ENCODE measurements around the gene ARIH2.

Gene ARIH2

DNA sequence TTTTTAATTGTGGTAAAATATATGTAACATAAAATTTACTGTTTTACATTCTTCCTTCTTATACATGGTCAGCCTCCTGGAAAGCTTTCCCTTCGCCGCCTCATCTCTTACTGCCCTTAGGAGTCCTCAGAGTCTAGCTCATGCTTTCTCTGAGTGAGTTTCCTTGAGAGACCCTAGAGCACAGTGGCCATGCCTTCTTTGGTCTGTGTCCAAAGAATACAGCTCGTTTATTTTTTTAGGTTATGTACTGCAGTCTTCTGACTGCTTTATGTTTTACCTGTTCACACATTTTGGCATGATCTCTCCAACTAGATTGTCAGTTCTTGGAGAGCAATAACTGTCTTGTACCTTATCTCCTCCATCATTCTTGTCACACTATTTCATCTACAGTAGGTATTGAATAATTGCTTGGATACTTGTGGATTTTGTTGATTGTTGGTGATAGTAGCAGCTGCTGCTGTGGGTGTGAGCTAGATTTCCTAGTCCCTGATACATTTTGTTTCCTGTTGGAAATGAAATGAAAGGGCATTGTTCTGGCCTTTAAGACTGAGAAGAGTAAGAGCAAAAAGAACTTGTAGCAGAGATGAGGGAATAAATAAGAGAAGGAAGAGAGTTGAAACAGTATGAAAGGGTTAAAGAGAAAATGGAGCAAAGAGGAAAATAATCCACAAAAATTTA is 10.9 kb downstream of the ARIH2 start:
- no peak for DNase-seq

DNA sequence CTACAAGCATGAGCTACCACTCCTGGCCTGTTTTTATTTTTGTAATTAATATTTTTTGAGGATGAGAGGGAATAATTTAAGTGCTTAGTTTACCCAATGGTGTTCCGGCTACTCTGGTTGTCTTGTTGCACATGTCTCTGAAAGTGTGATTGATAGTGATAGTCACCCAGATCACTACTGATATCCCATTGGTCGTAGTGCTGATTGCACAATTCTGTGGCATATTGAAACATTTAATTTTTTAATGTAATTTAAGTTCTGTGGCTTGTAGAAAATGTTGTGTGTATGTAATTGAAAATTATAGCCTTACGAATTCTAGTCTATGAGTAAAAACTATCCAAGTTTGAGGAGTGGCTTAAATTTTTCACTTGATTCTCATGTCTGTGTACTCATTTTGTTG is 11.9 kb downstream of the ARIH2 start:
- DNase-seq = no peak

DNA sequence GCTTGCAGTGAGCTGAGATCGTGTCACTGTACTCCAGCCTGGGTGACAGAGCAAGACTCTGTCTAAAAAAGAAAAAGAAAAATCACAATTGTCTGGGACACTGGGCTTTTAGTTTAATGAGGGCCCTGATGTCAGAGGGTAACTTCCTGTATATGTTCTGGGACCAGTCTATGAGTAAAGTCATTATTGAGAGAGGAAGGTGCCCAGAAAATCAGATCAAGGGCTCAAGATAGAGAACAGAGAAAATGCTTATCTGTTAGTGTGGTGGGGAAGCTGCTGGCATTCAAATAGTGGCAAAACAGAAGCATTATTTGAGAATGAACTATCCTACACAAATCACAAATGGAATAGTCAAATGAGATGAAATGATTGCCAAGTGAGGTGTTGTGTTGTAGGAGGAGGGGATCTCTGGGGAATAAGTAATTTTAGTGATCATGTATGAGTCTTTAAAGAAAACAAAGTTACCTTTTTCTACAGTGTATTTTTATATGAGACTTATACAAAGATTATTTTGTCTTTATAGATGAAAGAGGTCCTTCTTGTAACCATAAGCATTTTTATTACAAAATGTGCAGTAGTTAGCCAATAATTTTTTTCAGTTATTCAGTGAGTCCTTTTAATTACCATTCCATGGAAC is 13.4 kb downstream of the ARIH2 start:
- DNase-seq = no peak

DNA sequence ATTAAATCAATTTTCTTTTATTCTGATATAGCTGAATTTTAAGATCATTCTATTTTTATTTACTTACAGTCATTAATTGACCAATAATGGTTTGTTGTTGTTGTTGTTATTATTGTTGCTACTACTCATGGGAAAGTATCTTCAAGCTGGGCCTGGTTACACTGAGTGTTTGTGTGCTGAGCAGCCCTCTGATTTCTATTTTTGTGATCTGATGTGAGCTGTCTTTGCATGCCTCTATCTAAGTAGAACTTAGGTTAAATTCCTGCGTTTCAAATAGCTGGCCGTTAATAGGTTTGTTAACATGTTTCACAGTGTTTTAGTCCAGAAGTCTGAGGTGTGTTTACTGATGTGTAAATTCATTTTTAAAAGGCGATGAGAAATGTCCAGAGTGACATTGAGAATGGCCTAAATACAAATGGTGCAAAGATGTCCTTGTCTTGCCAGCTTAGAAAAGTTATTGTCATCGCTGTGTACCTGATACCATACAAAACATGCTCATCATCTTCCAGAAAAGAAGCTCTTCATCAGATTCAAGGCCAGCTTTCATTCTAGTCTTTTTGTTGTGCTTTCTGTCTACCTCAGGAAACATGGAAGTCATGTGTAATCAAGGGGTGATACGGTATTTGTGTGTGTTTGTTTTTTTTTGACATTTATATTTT is 15.8 kb downstream of the ARIH2 start:
- no peak for DNase-seq

DNA sequence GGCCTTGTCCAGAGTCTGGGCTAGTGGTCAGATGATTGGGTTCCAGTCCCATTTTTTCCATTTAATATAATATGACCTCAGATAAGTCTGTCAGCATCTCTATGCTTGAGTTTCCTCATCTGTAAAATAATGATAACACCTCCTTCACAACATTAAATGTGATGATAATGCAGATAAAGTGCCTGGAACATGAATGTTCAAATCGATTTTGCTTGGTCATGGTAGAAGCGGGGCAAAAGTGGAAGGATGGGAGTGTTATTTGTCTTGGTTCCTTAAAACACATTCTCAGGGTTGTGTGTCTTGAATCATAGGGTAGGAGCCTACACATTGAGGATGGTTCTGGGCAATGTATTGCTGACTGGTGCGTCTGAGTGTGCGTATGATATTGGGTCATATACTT is 16.9 kb downstream of the ARIH2 start:
- DNase-seq = no peak

DNA sequence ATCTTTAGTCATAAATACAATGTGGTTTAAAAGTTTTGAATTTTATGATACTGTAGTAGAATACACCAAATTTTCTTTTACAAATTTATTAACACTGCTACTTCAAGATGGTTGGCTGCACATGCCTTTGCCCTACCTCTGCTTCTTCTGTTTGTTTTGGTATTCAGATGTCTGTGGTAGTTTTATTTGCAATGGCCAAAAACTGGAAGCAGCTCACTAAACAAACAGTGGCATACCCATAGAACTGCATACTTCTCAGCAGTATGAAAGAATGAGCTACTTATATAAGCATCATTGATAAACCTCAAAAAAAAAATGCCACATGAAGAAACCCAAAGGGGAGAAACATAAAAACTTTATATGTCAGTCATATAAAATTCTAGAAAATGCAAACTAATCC is 19.5 kb downstream of the ARIH2 start:
- no peak for DNase-seq

DNA sequence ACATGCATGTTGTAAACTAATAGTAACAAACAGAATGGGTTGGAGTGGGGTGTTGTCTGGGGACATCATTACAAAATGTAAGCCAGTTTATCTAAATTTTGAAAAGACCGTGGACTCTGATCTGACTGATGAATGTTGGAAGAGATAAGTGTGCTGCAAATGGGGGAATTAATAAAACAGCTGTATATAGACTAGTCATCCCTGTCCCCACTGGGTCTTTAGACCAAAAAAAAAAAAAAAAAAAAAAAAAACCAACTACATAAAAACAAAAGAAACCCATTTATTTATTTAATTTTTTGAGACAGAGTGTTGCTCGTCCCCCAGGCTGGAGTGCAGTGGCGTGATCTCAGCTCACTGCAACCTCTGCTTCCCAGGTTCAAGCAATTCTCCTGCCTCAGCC is 20.0 kb downstream of the ARIH2 start:
- no peak for DNase-seq

DNA sequence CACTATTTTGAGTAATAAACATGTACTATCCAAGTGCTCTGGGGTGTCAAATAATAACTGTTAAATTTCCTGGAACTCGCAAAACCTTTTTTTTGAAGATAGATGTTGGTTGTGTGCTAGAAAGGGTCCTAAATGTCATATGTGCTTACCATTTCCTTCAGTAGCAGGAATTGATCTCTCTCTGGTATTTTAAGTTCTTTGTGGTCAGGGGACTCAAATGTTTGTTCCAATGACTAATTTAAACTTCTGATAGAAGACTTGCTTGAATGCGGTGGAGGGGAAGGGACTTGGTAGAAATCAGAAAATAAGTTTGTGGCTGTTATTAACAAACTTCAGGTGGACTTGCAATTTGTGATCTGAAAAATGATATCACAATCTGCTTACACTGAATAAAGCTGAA is 26.8 kb downstream of the ARIH2 start:
- no peak for DNase-seq

DNA sequence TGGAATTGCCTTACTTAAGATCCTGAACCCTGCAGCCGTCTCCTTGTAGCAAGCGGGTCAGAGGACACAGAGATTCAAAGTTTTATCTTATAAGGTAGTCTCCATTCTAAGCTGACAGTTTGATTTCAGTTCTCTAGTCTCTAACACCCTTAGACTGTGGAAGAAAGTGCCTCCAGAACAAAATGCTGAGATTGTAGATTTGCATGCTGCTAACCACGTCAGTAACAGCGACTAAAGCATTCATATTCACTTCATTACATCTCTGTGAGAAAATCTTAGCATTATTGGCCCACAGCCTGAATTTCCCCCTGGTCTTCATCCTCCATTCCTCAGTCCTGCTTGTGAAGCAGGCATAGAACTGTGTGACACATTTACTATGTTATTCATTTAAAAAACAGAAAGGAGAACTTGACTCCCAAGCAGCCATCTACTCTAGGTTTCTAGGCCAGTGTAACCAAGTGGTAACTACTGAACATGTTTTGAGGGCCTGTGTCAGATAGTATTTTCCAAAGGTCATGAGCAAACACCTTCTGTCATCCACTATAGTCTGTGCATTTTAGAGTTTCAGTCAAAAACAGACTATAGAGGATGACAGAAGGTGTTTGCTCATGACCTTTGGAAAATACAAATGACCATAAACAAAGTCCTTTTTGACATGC is 27.4 kb downstream of the ARIH2 start:
- no peak for DNase-seq

DNA sequence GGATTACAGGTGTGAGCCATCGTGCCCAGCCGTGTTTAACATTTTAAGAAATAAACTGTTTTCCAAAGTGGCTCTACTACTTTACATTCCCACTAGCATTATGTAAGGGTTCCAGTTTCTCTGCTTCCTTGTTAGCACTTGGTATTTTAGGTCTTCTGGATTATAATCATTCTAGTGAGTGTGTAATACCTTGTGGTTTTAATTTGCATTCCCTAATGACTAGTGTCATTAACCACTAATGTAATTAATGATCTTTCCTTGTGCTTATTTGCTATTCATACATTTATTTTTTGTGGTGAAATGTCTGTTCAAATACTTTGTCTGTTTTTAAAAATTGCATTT is 30.7 kb downstream of the ARIH2 start:
- DNase-seq = no peak

DNA sequence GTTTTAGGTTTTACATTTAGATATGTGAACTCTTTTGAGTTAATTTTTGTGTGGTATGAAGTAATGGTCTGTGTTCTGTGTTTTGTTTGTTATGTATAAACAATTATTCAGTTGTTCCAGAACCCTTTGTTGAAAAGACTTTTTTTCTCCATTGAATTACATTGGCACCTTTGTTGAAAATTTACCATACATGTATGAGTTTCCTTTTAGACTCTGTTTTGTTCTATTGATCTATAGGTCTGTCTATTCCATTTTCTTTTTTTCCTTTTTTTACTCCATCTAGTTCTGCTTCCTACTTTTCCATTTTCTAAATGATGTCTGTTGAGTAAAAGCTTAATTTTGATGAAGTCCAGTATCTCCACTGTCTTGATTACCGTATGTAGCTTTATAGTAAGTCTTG is 31.4 kb downstream of the ARIH2 start:
- DNase-seq = no peak

DNA sequence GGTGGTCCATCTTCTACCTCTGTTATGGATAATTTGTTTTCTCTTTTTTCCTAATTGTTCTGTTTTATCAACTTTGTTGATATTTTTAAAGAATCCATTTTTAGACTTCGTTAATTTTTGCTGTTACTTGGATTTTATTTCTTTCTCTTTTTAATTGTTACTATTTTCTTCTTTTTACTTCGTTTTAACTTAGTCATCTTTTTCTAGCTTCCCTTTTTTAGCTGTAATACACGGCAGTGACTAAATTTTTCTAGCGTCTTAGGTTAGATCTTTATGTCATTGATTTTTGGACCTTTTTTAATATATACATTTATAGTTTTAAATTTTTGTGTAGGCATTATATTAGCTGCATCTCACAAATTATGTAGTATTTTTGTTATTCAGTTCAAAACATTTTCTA is 33.1 kb downstream of the ARIH2 start:
- no peak for DNase-seq

DNA sequence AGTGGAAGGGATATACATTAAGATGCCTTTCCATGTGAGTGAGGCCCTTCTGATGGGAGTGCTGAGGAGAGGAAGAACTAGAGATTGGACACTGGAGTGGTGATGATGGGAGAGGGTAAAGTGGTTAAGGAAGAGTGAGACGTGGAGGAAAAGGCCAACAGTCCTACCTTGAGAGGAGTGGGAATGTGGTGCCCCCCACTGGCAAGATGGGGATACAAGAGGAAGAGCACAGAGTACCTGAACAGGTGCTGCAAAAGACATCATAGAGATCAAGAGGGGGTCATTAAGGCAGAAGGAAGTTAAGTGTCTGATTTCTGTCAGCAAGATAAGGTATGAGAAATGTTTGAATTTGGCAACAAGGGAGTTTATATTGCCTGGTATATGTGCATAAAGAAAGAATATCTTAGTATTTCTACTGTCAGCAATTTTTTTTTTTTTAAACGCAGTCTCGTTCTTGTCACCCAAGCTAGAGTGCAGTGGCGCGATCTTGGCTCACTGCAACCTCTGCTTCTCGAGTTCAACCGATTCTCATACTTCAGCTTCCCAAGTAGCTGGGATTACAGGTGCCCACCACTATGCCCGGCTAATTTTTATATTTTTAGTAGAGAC is 34.0 kb downstream of the ARIH2 start:
- DNase-seq = peak; percentile 70

DNA sequence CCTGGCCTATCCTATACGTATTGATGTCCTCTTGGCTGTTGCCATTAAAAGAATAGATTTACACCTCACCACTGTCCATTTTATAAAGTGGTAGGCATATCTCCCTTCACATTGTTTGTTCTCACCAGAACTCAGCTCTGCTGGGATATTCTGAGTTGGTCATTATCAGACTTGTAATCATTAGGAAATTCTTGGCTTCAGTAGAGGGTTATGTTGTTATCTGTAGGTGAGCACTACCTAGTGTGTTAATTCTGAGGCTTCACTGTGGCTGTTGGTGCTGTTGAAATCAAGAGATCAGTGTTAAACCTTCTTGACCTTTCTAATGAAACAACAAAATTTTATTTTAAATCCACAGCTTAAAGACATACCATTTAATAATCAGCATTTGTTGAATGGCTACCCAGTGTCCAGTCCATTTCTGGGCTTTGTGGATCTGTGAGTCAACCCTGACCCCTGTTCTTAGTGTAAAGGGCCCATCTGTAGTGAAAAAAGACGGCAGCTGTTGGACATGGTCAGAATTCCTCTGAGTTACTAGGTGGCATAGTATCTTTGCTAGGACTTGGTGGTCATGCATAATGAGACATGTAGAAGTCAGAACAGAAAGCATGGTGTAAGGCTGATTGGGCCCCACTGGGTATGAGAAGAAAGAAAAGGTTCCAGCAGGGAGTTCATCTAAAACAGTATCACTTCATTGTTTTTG is 38.5 kb downstream of the ARIH2 start:
- no peak for DNase-seq

DNA sequence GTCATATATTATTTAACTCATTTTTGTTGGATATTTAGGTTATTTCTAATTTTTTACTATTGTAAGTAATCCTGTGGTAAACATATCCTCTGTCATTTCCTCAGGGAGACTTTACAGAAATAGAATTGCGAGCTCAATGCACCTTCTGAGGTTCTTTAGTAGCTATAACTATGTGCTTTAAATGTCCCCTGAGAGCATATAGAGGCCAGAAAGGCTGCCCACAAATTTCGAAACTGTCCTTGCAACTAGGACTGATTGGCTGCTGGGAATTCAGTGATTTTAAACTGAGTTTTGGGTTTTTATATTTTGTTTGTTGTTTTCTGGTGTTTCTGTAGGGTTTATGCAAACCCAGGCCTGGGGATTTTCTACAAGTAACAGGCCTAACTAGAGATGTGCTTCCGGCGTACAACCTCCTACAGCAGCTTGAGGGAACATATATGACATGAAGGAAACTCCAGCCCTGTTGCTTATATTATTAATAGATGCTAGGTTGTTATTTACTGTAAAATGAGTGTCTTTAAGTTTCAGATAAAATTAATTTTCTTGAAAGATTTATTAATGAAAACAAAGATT is 42.3 kb downstream of the ARIH2 start:
- no peak for DNase-seq

DNA sequence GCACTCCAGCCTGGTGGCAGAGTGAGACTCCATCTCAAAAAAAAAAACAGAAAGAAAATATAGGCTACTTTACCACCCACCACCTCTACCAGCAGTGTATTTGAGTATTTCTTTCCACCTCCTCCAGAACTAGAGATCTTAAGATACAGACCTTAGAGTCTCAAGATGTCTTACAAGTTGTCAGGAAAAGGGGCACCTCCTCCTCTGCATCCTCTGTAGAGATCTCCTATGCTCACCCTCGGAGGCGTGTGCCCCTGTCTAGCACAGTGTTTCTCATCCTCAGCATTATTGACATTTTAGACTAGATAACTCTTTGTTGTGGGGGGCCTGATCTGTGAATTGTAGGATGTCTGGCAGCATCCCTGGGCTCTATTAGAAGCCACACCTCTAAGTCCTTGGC is 43.7 kb downstream of the ARIH2 start:
- DNase-seq = no peak

DNA sequence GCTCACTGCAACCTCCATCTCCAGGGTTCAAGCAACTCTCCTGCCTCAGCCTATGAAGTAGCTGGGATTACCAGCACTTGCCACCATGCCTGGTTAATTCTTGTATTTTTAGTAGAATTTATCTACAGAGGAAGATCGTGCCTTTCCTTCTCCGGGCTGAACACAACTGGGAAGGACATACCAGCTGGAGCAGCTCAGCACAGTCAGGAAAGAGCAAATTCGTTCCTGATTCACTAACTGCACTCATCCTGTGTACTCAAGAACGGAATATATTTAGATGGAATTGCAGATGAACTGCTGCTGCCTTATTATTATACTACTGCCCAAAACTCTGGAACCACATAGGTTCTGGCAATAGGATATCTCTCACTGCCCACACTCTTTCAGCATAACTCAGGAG is 44.3 kb downstream of the ARIH2 start:
- no peak for DNase-seq

DNA sequence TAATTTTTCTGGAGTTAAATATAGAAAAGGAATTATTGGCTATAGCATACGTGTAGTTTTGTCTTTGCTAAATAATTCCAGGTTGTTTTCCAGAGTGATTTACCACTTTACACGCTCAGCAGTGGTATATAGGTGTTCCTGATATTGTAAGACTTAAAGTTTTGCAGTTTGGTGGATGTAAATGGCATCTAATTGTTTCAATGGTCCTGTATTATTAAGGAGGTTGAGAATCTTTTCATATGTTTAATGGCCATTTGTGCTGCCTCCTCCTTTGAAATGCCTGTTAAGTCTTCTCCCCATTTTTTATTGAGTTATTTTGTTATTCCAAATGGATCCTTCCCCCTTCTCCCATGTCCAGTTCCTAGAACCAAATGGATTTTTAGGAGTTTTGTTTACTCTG is 44.9 kb downstream of the ARIH2 start:
- DNase-seq = no peak

DNA sequence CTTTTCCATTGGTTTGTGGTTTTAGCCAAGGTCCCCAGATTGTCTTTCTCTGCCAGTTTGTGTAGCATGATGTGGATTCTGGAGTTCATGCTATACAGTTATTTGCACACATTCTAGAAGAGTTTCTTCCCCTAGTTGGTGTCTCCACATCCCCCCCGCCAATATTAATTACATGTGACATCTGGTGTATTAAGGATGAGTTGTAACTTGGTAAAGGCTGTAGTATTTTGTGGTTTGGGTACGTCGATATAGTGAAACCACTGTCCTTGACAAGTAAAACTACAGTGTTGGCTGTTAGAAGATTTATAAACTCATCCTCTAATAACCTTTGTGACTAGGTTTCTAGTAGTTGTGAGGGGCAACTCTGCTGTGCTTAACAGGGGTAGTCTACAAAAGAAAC is 47.7 kb downstream of the ARIH2 start:
- no peak for DNase-seq

DNA sequence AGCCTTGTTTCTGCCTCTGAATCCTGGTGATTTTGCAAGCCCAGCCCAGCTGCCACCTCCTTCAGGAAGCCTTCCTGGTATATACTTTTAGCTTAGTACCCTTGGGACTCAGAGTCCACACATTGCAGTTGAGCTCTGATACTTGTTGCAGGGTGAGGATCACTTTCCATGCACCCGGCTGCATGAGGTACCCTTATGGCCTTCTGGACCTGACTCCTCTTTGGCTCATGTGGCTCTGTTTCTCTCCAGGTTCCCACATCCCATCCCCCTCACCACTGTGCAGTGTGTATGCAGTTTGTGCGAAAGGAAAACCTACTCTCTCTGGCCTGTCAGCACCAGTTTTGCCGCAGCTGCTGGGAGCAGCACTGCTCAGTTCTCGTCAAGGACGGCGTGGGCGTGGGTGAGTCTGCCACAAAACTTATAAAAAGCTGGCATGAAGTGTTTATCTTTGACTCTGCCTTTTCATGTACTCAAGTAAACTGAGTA is 48.3 kb downstream of the ARIH2 start:
- DNase-seq = no peak

DNA sequence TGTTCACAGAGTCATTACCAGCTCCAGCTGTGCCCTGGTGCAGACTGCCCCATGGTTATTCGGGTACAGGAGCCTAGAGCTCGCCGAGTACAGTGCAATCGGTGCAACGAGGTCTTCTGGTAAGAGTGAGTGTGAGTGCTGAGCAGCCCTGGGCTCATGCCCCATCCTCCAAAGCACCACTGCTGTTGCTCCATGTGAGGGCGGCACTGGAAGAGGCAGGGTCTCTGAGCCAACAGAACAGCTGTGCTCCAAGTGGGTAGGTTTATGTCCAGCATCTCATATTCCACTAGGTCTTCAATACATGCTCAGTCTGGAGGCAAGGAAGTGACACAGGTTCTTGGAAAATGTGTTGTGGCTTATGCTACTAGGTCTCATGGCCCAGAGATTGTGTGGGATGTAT is 51.9 kb downstream of the ARIH2 start:
- DNase-seq = no peak

DNA sequence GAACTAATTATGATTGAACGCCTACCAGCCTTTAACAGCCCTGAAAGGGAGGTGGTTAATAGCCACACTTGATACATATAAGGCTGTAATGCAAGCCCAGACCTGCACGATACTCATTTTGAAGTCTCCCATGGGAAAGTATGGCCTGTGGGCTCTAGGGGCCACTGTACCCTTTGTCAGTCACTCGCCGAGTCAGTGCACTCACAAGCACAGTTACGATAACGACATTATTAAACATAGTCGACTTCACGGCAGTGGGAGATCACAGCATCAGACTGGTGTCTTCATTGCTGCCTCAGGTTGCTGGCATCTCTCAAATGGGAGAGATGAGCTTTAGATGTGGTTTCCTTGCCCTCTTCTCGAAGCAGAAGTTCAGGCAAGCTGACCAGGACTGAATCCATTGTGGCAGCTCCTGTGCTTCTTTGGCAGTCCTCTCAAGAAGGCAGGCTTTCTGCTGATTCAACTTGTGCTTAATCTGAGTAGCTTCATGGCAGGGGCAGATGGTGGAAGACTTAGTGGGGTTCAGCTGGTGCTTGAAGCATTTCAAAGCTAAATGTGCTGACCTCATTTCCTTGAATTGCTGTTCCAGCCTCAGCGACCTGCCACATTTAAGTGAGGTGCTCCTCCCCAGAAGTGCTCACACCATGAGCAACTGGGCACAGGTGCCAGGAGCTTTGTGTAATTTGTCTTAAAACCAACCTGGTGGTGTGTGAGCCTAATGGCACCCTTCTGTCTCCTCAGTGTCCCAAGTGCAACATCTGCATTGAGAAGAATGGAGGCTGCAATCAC is 55.6 kb downstream of the ARIH2 start:
- no peak for DNase-seq

Measured in CD4-positive, alpha-beta T cell treated with Interleukin-10 for 1 hour (primary cell).